Omental fat pad (tissue), 4 donors: ENCODE data around the gene ATP5MK. TPM values are rescaled to one million over a fixed set of nuclear protein-coding genes. Genes with fewer than 3 reads are reported as not detected.

ENCODE experiments used
- ATAC-seq: fragments of 150-250 bp; one replicate; pipeline ENCODE4 v1.9.1; 2016; ENCODE audit warnings: mild to moderate bottlenecking, moderate library complexity; ENCODE audit not compliant: low FRiP score
- DNase-seq: peaks from one replicate; pipeline ENCODE4 v3.0.0-alpha.2; 2019; ENCODE audit warnings: low spot score
- CTCF ChIP-seq, 3 donors: fragments of 450-650 bp; IDR thresholded peaks; one replicate each; pipeline ENCODE4 v1.5.1; 2016 to 2017; ENCODE audit warnings: antibody characterized with exemption in 3 of 3, mild to moderate bottlenecking in 3 of 3, moderate library complexity in 2 of 3
- total RNA-seq, 4 donors: library from RNA; depleted of rRNA; stranded (reverse); fragments of >200 nt; gene quantifications; one replicate each; pipeline ENCODE4 v1.1.0, GENCODE V29; 2016

The ATP5MK gene
- total RNA-seq, 4 donors from 2014 or later: 149 to 299 (median 222) TPM

- ATAC-seq: no peak
- no peak for TF ChIP-seq CTCF (IDR thresholded peaks at IDR 0.05)
Observed at GRCh38 chr10:103413564-103413963, 17.3 kb upstream of the ATP5MK start.

GRCh38 chr10:103397191-103397825 is 1.0 kb upstream of the ATP5MK start:
- DNase-seq (no peak), ATAC-seq (no peak)
- no peak for TF ChIP-seq CTCF (IDR thresholded peaks at IDR 0.05)

More at GRCh38 chr10:103413564-103413963, 17.3 kb upstream of the ATP5MK start:
- no peak for DNase-seq

GRCh38 chr10:103396789-103397087 is 463 bp upstream of the ATP5MK start:
- ATAC-seq (peak; percentile 33), DNase-seq (no peak)
- TF ChIP-seq CTCF (IDR thresholded peaks at IDR 0.05): no peak

- TF ChIP-seq CTCF (IDR thresholded peaks at IDR 0.05): no peak
- no peak for ATAC-seq
- no peak for DNase-seq
Observed at GRCh38 chr10:103395754-103396066, 565 bp downstream of the ATP5MK start.

- no peak for ATAC-seq
- no peak for DNase-seq
- TF ChIP-seq CTCF (IDR thresholded peaks at IDR 0.05): no peak
Observed at GRCh38 chr10:103394180-103394579, 2.1 kb downstream of the ATP5MK start.

GRCh38 chr10:103382769-103383168 is 13.5 kb downstream of the ATP5MK start:
- no peak for ATAC-seq
- no peak for DNase-seq
- no peak for TF ChIP-seq CTCF (IDR thresholded peaks at IDR 0.05)

GRCh38 chr10:103374263-103374662 is 22.0 kb downstream of the ATP5MK start:
- no peak for DNase-seq
- no peak for ATAC-seq
- TF ChIP-seq CTCF (IDR thresholded peaks at IDR 0.05): no peak
